ENCODE measurements around the gene PTPN12. TPM values are rescaled to one million over a fixed set of nuclear protein-coding genes. Genes with fewer than 3 reads are reported as not detected.
"Not testable (repeated sequence)": the region's sequence is repeated elsewhere in the genome, so short reads cannot be mapped to it uniquely, and the experiment has no call there.

The PTPN12 gene
- polyA plus RNA-seq, 6 donors from 2014 or later, result 1.2 to 5.6 (median 3.0) TPM

- no peak for ATAC-seq (ENCODE audit: low read depth in 2 of 2)
Measured at GRCh38 chr7:77528368-77528767, 8.7 kb upstream of the PTPN12 start.

GRCh38 chr7:77529279-77529678 lies 7.8 kb upstream of the PTPN12 start:
- Mint-ChIP-seq H3K36me3 (no peaks in the 10 kb centered on the region), H3K4me3 (peak overlapping the region in 1 of 8 donors; percentile 7), H3K27me3 (no peaks in the 10 kb centered on the region), H3K4me1 (peaks cover 24 to 33% (median 33%) of the 10 kb centered on the region in 3 donors), H3K27ac (peak overlapping the region in 4 of 6 donors; percentile 1 to 81 (median 57)), H3K9me3 (peaks cover 0 to 1% (median 0%) of the 10 kb centered on the region in 7 donors)
- DNase-seq (no peak), ATAC-seq (ENCODE audit: low read depth in 2 of 2) (peak; percentile 57 to 65)

More at GRCh38 chr7:77528368-77528767, 8.7 kb upstream of the PTPN12 start:
- H3K27me3 Mint-ChIP-seq, result no peaks in the 10 kb centered on the region
- H3K4me3 Mint-ChIP-seq, result no peak overlapping the region
- peaks cover 0 to 1% (median 0%) of the 10 kb centered on the region in 7 donors for H3K9me3 Mint-ChIP-seq
- no peak for DNase-seq
- H3K27ac Mint-ChIP-seq, result peak overlapping the region in 1 of 6 donors; percentile 30
- peaks cover 24 to 33% (median 33%) of the 10 kb centered on the region in 3 donors for H3K4me1 Mint-ChIP-seq
- H3K36me3 Mint-ChIP-seq, result no peaks in the 10 kb centered on the region

GRCh38 chr7:77531038-77531437 lies 6.1 kb upstream of the PTPN12 start:
- H3K27ac Mint-ChIP-seq, result peak overlapping the region; percentile 22 to 90 (median 80)
- peaks cover 0 to 1% (median 0%) of the 10 kb centered on the region in 7 donors for H3K9me3 Mint-ChIP-seq
- ATAC-seq (ENCODE audit: low read depth in 2 of 2) (peak; percentile 89 to 91), DNase-seq (peak; percentile 37)
- no peaks in the 10 kb centered on the region for H3K27me3 Mint-ChIP-seq
- no peaks in the 10 kb centered on the region for H3K36me3 Mint-ChIP-seq
- H3K4me3 Mint-ChIP-seq, result peak overlapping the region; percentile 34 to 82 (median 69)
- peaks cover 27 to 33% (median 33%) of the 10 kb centered on the region in 3 donors for H3K4me1 Mint-ChIP-seq

GRCh38 chr7:77532247-77532646 lies 4.8 kb upstream of the PTPN12 start:
- Mint-ChIP-seq H3K36me3 (no peaks in the 10 kb centered on the region), H3K4me3 (peak overlapping the region in 1 of 8 donors; percentile 72), H3K27ac (peak overlapping the region in 1 of 6 donors; percentile 28), H3K9me3 (peaks cover 0 to 1% (median 0%) of the 10 kb centered on the region in 7 donors), H3K4me1 (peaks cover 30 to 33% (median 33%) of the 10 kb centered on the region in 3 donors), H3K27me3 (no peaks in the 10 kb centered on the region)
- no peak for ATAC-seq (ENCODE audit: low read depth in 2 of 2)
- no peak for DNase-seq

- peaks cover 30 to 33% (median 33%) of the 10 kb centered on the region in 3 donors for H3K4me1 Mint-ChIP-seq
- H3K27me3 Mint-ChIP-seq; H3K36me3 Mint-ChIP-seq; ATAC-seq (ENCODE audit: low read depth in 2 of 2); H3K9me3 Mint-ChIP-seq; DNase-seq: not testable (repeated sequence)
- peak overlapping the region in 1 of 6 donors; percentile 94 for H3K27ac Mint-ChIP-seq
- peak overlapping the region in 2 of 8 donors; percentile 16 to 72 for H3K4me3 Mint-ChIP-seq
Measured at GRCh38 chr7:77532732-77533131, 4.4 kb upstream of the PTPN12 start.

- not testable (repeated sequence) for H3K9me3 Mint-ChIP-seq; H3K27ac Mint-ChIP-seq; H3K36me3 Mint-ChIP-seq; ATAC-seq (ENCODE audit: low read depth in 2 of 2); DNase-seq; H3K4me3 Mint-ChIP-seq; H3K27me3 Mint-ChIP-seq
- peaks cover 38 to 45% (median 44%) of the 10 kb centered on the region in 3 donors for H3K4me1 Mint-ChIP-seq
Measured at GRCh38 chr7:77534046-77534445, 3.0 kb upstream of the PTPN12 start.

GRCh38 chr7:77536017-77536412 lies 1.1 kb upstream of the PTPN12 start:
- Mint-ChIP-seq H3K4me1 (peaks cover 24 to 40% (median 37%) of the 10 kb centered on the region in 3 donors), H3K27ac (peak overlapping the region; percentile 93 to 98 (median 96)), H3K4me3 (peak overlapping the region; percentile 94 to 99 (median 99)), H3K9me3 (peaks cover 0 to 1% (median 0%) of the 10 kb centered on the region in 7 donors), H3K27me3 (no peaks in the 10 kb centered on the region), H3K36me3 (no peaks in the 10 kb centered on the region)
- ATAC-seq (ENCODE audit: low read depth in 2 of 2), result no peak
- no peak for DNase-seq

- ATAC-seq (ENCODE audit: low read depth in 2 of 2), result peak; percentile 88
- no peaks in the 10 kb centered on the region for H3K27me3 Mint-ChIP-seq
- peak overlapping the region; percentile 93 to 98 (median 96) for H3K27ac Mint-ChIP-seq
- no peaks in the 10 kb centered on the region for H3K36me3 Mint-ChIP-seq
- peaks cover 0 to 1% (median 0%) of the 10 kb centered on the region in 7 donors for H3K9me3 Mint-ChIP-seq
- peak; percentile 94 for DNase-seq
- peak overlapping the region; percentile 94 to 99 (median 99) for H3K4me3 Mint-ChIP-seq
- H3K4me1 Mint-ChIP-seq, result peaks cover 19 to 38% (median 31%) of the 10 kb centered on the region in 3 donors
Measured at GRCh38 chr7:77536413-77537135, 521 bp upstream of the PTPN12 start.

- ATAC-seq (ENCODE audit: low read depth in 2 of 2) (peak in 1 of 2 donors; percentile 4), DNase-seq (no peak)
- peak overlapping the region in 5 of 6 donors; percentile 19 to 95 (median 86) for H3K27ac Mint-ChIP-seq
- H3K4me3 Mint-ChIP-seq, result peak overlapping the region; percentile 90 to 99 (median 94)
- H3K4me1 Mint-ChIP-seq, result peaks cover 21 to 37% (median 28%) of the 10 kb centered on the region in 3 donors
- H3K9me3 Mint-ChIP-seq, result no peaks in the 10 kb centered on the region
- H3K36me3 Mint-ChIP-seq, result no peaks in the 10 kb centered on the region
- H3K27me3 Mint-ChIP-seq, result no peaks in the 10 kb centered on the region
Measured at GRCh38 chr7:77537778-77538280, 734 bp downstream of the PTPN12 start.

- Mint-ChIP-seq H3K4me3 (peak overlapping the region; percentile 90 to 99 (median 94)), H3K9me3 (no peaks in the 10 kb centered on the region), H3K4me1 (peaks cover 24 to 40% (median 32%) of the 10 kb centered on the region in 3 donors), H3K36me3 (no peaks in the 10 kb centered on the region), H3K27ac (peak overlapping the region in 5 of 6 donors; percentile 78 to 95 (median 86)), H3K27me3 (no peaks in the 10 kb centered on the region)
- ATAC-seq (ENCODE audit: low read depth in 2 of 2) (no peak), DNase-seq (no peak)
Measured at GRCh38 chr7:77538281-77539212, 1.5 kb downstream of the PTPN12 start.

GRCh38 chr7:77540402-77540822 lies 3.3 kb downstream of the PTPN12 start:
- DNase-seq, result no peak
- no peak for ATAC-seq (ENCODE audit: low read depth in 2 of 2)
- Mint-ChIP-seq H3K36me3 (no peaks in the 10 kb centered on the region), H3K4me3 (peak overlapping the region in 2 of 8 donors; percentile 15 to 99), H3K4me1 (peaks cover 24 to 40% (median 32%) of the 10 kb centered on the region in 3 donors), H3K27me3 (no peaks in the 10 kb centered on the region), H3K9me3 (no peaks in the 10 kb centered on the region), H3K27ac (no peak overlapping the region)

- H3K4me1 Mint-ChIP-seq, result peaks cover 20 to 40% (median 32%) of the 10 kb centered on the region in 3 donors
- not testable (repeated sequence) for ATAC-seq (ENCODE audit: low read depth in 2 of 2); H3K9me3 Mint-ChIP-seq; DNase-seq; H3K36me3 Mint-ChIP-seq; H3K27me3 Mint-ChIP-seq
- peak overlapping the region in 1 of 6 donors; percentile 49 for H3K27ac Mint-ChIP-seq
- peak overlapping the region in 1 of 8 donors; percentile 20 for H3K4me3 Mint-ChIP-seq
Measured at GRCh38 chr7:77540993-77541392, 3.9 kb downstream of the PTPN12 start.

- ATAC-seq (ENCODE audit: low read depth in 2 of 2) (no peak), DNase-seq (no peak)
- H3K4me3 Mint-ChIP-seq, result no peak overlapping the region
- H3K36me3 Mint-ChIP-seq, result no peaks in the 10 kb centered on the region
- H3K9me3 Mint-ChIP-seq, result no peaks in the 10 kb centered on the region
- peaks cover 17 to 46% (median 34%) of the 10 kb centered on the region in 3 donors for H3K4me1 Mint-ChIP-seq
- H3K27ac Mint-ChIP-seq, result peak overlapping the region in 3 of 6 donors; percentile 1 to 24 (median 6)
- no peaks in the 10 kb centered on the region for H3K27me3 Mint-ChIP-seq
Measured at GRCh38 chr7:77542409-77542808, 5.3 kb downstream of the PTPN12 start.

Measured in naive B cell (primary cell).